ENCODE measurements around the gene FAIM2.

FAIM2 gene

DNA sequence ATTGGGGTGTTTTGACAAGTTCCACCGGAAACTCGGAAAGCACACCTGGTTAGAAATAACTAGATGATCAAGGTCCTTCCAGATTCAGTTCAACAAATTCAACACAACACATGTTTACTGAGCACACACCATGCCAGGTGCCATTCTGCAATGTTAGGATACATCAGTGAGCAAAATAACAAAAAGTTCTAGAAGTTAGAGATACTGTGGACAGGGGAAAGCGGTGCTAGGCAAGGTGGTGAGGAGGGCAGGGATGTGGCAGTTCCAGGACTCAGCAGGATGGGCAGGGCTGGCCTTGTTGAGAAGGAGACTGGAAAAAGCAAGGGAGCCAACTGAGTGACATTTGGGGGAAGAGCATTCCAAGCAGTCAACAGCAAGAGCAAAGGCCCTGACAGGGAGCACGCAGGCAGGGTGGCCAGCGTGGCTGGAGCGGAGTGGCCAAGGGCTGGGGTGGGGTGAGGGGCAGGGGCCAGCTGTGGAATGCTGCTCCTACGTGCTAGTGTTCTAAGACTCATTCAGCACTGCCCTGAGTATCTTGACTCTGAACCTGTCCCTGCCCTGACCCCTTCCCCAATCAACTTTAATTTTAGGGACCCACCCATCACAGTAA is 19.4 kb upstream of the FAIM2 start:
- no peak overlapping the region for H3K4me3 ChIP-seq (ENCODE audit: low read depth in 1 of 2, low read length in 2 of 2)
- peaks cover 0 to 5% of the 10 kb centered on the region in 2 donors for H3K4me1 ChIP-seq (ENCODE audit: control insufficient read depth in 1 of 2, insufficient read depth in 2 of 2, low read length in 2 of 2)
- no peaks in the 10 kb centered on the region for H3K27me3 ChIP-seq (ENCODE audit: low read depth, low read length)
- no peak overlapping the region for H3K27ac ChIP-seq (ENCODE audit: low read length)
- no peaks in the 10 kb centered on the region for H3K36me3 ChIP-seq (ENCODE audit: control insufficient read depth in 1 of 2, insufficient read depth in 2 of 2, low read length in 2 of 2)
- no peaks in the 10 kb centered on the region for H3K9me3 ChIP-seq (ENCODE audit: control insufficient read depth in 1 of 2, low read length in 2 of 2)

DNA sequence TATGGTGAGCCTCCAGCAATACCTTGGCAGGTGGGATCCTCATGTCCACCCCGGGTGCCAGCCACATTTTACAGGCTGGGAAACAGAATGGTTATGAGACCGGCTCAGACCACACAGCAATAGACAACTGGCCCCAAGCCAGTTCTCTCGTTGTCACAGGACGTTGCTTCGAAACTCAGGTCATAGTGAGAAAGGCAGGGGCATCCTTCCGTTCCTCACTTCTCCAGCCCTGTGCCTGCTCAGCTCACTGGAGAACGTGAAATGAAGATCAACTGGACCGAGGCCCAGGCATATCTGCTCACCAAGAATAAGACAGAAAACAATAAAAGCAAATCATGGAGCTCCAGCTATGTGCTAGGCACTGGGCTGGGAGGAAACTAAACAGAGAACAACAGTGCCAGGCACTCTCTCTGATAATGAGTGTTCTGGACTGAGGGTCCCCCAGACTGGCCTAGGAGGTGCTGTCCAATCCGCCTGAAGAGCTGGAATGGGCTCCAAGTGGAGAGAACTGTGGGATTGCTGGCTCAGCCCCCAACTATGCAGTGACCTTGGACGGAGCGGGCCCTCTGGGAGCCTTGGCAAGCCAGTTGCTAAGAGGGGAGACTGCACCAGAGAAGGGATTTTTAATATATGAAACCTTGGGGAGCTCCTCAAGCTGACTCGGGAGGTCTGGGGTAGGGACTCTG is 18.8 kb upstream of the FAIM2 start:
- Histone ChIP-seq H3K4me1 (ENCODE audit: control insufficient read depth in 1 of 2, insufficient read depth in 2 of 2, low read length in 2 of 2) (peaks cover 0 to 5% of the 10 kb centered on the region in 2 donors), H3K4me3 (ENCODE audit: low read depth in 1 of 2, low read length in 2 of 2) (no peak overlapping the region), H3K27ac (ENCODE audit: low read length) (no peak overlapping the region), H3K36me3 (ENCODE audit: control insufficient read depth in 1 of 2, insufficient read depth in 2 of 2, low read length in 2 of 2) (no peaks in the 10 kb centered on the region), H3K9me3 (ENCODE audit: control insufficient read depth in 1 of 2, low read length in 2 of 2) (no peaks in the 10 kb centered on the region), H3K27me3 (ENCODE audit: low read depth, low read length) (no peaks in the 10 kb centered on the region)

DNA sequence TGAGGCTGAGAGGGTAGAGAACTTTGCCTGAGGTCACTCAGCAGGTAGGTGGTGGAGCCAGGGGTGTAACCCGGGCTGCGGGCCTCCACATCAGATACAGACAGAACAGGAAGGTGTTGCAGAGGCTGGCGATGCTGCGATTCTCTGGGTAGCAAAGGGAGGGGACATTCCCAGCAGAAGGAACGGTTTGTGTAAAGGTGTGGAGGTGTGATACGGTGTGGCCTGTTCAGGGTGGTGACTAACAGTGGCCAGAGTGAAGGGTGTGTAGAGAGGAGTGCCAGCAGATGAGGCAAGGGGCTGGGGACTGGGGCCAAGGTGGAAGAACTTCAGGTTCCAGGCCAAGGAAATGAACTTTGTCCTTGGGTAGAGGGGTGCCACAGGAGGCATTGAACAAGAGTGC is 18.2 kb upstream of the FAIM2 start:
- H3K9me3 ChIP-seq (ENCODE audit: control insufficient read depth in 1 of 2, low read length in 2 of 2), result no peaks in the 10 kb centered on the region
- no peaks in the 10 kb centered on the region for H3K27me3 ChIP-seq (ENCODE audit: low read depth, low read length)
- H3K36me3 ChIP-seq (ENCODE audit: control insufficient read depth in 1 of 2, insufficient read depth in 2 of 2, low read length in 2 of 2), result no peaks in the 10 kb centered on the region
- H3K4me1 ChIP-seq (ENCODE audit: control insufficient read depth in 1 of 2, insufficient read depth in 2 of 2, low read length in 2 of 2), result peaks cover 0 to 5% of the 10 kb centered on the region in 2 donors
- no peak overlapping the region for H3K27ac ChIP-seq (ENCODE audit: low read length)
- no peak overlapping the region for H3K4me3 ChIP-seq (ENCODE audit: low read depth in 1 of 2, low read length in 2 of 2)

DNA sequence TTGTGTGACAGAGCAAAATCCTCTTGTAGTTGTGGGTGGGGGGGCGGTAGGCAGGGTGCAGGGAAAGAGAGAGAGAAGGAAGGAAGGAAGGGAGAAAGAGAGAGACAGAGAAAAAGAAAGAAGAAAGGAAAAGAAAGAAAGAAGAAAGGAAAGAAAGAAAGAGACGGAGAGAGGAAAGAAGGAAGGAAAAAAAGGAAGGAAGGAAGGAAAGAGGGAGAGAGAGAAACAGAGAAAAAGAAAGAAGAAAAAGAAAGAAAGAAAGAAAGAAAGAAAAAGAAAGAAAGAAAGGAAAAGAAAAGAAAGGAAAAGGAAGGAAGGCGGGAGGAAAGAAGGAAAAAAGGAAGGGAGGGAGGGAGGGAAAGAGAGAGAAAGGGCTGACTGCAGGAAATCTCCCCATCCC is 17.6 kb upstream of the FAIM2 start:
- no peak overlapping the region for H3K27ac ChIP-seq (ENCODE audit: low read length)
- H3K9me3 ChIP-seq (ENCODE audit: control insufficient read depth in 1 of 2, low read length in 2 of 2), result no peaks in the 10 kb centered on the region
- H3K36me3 ChIP-seq (ENCODE audit: control insufficient read depth in 1 of 2, insufficient read depth in 2 of 2, low read length in 2 of 2), result no peaks in the 10 kb centered on the region
- no peaks in the 10 kb centered on the region for H3K27me3 ChIP-seq (ENCODE audit: low read depth, low read length)
- no peak overlapping the region for H3K4me3 ChIP-seq (ENCODE audit: low read depth in 1 of 2, low read length in 2 of 2)
- H3K4me1 ChIP-seq (ENCODE audit: control insufficient read depth in 1 of 2, insufficient read depth in 2 of 2, low read length in 2 of 2), result peaks cover 0 to 5% of the 10 kb centered on the region in 2 donors

DNA sequence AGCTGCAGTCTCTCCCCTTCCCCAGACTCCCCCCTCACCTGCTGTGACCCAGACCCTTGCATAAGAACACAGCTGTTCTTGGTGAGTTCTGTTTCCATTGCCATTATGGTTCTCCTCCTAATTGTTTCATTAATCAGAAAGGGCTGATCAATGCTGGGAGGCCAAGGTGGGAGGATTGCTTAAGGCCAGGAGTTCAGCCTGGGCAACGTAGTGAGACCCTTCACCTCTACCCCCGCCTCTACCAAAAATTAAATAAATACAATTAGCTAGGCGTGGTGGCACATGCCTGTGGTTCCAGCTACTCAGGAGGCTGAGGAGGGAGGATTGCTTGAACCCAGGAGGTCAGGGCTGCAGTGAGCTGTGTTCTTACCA is 17.2 kb upstream of the FAIM2 start:
- Histone ChIP-seq H3K4me1 (ENCODE audit: control insufficient read depth in 1 of 2, insufficient read depth in 2 of 2, low read length in 2 of 2) (peaks cover 0 to 5% of the 10 kb centered on the region in 2 donors), H3K36me3 (ENCODE audit: control insufficient read depth in 1 of 2, insufficient read depth in 2 of 2, low read length in 2 of 2) (no peaks in the 10 kb centered on the region), H3K27ac (ENCODE audit: low read length) (no peak overlapping the region), H3K9me3 (ENCODE audit: control insufficient read depth in 1 of 2, low read length in 2 of 2) (no peaks in the 10 kb centered on the region), H3K27me3 (ENCODE audit: low read depth, low read length) (no peaks in the 10 kb centered on the region), H3K4me3 (ENCODE audit: low read depth in 1 of 2, low read length in 2 of 2) (no peak overlapping the region)

DNA sequence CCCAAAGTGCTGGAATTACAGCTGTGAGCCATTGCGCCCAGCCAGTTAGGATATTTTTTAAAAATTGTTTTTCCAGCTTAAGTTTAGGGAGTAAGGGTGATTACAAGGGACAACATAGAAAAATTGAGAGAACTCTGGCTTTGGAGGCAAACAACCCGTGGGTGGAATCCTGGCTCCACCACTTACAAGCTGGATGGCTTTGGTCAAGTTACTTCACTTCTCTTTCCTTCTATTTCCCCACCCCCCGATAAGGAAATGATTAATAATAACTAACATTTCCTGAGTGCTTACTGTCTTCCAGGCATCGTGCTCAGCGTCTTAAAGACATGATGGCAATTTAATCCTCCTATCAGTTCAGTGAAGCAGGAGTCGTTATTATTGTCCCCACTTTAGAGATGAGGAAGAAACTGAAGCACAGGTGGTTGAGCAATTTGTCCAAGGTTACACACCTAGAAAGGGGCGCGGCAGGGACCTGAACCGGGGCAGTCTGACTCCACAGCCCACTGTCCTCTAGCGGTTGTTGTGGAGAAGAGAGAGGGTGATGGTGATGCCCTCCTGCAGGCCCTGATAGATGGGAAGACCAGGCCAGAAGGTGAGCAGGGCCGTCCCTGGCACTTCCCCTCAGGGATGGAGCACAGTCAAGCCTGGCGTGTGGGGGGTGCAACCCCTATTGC is 16.7 kb upstream of the FAIM2 start:
- Histone ChIP-seq H3K4me1 (ENCODE audit: control insufficient read depth in 1 of 2, insufficient read depth in 2 of 2, low read length in 2 of 2) (peaks cover 0 to 5% of the 10 kb centered on the region in 2 donors), H3K9me3 (ENCODE audit: control insufficient read depth in 1 of 2, low read length in 2 of 2) (no peaks in the 10 kb centered on the region), H3K27ac (ENCODE audit: low read length) (no peak overlapping the region), H3K36me3 (ENCODE audit: control insufficient read depth in 1 of 2, insufficient read depth in 2 of 2, low read length in 2 of 2) (no peaks in the 10 kb centered on the region), H3K27me3 (ENCODE audit: low read depth, low read length) (no peaks in the 10 kb centered on the region), H3K4me3 (ENCODE audit: low read depth in 1 of 2, low read length in 2 of 2) (no peak overlapping the region)

DNA sequence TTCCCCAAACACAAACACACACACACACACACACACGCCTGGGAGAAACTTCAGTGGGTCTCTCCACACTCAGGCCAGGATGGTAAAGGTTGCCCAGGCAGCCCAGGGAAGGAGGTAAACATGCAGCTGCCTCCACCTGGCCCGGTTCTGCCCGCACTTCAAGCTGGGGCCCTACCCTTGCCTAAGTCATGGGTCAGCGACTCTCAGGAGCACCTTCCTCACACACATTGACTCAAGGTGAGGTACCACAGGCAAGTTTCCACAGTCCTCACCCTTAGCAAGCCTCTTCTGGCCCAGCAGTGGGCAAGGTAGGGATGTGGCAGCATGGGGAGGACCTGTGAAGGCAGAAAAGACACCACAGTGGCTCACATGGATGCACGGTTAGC is 14.1 kb upstream of the FAIM2 start:
- no peaks in the 10 kb centered on the region for H3K9me3 ChIP-seq (ENCODE audit: control insufficient read depth in 1 of 2, low read length in 2 of 2)
- no peaks in the 10 kb centered on the region for H3K27me3 ChIP-seq (ENCODE audit: low read depth, low read length)
- peaks cover 0 to 5% of the 10 kb centered on the region in 2 donors for H3K4me1 ChIP-seq (ENCODE audit: control insufficient read depth in 1 of 2, insufficient read depth in 2 of 2, low read length in 2 of 2)
- H3K4me3 ChIP-seq (ENCODE audit: low read depth in 1 of 2, low read length in 2 of 2), result no peak overlapping the region
- no peaks in the 10 kb centered on the region for H3K36me3 ChIP-seq (ENCODE audit: control insufficient read depth in 1 of 2, insufficient read depth in 2 of 2, low read length in 2 of 2)
- no peak overlapping the region for H3K27ac ChIP-seq (ENCODE audit: low read length)

DNA sequence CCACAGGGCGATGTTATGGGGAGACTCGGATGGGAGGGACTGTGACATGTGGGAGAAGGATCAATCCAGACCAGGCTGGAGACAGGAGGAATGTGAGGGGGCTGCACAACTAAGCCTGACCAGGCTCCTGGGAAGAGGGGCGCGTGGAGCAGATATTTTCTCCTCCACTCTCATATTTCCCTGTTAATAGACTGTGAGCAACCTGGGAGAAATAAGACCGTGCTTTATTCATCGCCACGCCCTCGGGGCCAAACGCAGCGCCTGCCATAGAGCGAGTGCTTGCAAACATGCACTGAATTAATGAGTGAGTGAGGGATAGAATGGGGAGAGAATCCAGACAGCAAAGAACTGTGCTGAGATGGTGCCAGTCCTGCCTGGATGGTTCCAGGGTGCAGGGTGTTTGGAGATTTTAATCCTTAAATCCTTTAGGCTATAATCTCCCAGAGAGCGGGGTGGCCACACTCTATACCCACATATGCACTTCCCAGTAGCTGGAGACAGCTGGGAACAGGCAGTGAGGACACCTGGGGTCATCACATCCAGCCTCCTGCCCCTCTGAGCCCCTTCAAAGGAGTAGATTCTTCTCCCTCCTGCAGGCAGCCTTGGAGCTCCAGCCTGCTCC is 13.6 kb upstream of the FAIM2 start:
- H3K27ac ChIP-seq (ENCODE audit: low read length), result no peak overlapping the region
- H3K4me1 ChIP-seq (ENCODE audit: control insufficient read depth in 1 of 2, insufficient read depth in 2 of 2, low read length in 2 of 2), result peaks cover 0 to 5% of the 10 kb centered on the region in 2 donors
- no peaks in the 10 kb centered on the region for H3K36me3 ChIP-seq (ENCODE audit: control insufficient read depth in 1 of 2, insufficient read depth in 2 of 2, low read length in 2 of 2)
- no peaks in the 10 kb centered on the region for H3K27me3 ChIP-seq (ENCODE audit: low read depth, low read length)
- H3K4me3 ChIP-seq (ENCODE audit: low read depth in 1 of 2, low read length in 2 of 2), result no peak overlapping the region
- no peaks in the 10 kb centered on the region for H3K9me3 ChIP-seq (ENCODE audit: control insufficient read depth in 1 of 2, low read length in 2 of 2)

DNA sequence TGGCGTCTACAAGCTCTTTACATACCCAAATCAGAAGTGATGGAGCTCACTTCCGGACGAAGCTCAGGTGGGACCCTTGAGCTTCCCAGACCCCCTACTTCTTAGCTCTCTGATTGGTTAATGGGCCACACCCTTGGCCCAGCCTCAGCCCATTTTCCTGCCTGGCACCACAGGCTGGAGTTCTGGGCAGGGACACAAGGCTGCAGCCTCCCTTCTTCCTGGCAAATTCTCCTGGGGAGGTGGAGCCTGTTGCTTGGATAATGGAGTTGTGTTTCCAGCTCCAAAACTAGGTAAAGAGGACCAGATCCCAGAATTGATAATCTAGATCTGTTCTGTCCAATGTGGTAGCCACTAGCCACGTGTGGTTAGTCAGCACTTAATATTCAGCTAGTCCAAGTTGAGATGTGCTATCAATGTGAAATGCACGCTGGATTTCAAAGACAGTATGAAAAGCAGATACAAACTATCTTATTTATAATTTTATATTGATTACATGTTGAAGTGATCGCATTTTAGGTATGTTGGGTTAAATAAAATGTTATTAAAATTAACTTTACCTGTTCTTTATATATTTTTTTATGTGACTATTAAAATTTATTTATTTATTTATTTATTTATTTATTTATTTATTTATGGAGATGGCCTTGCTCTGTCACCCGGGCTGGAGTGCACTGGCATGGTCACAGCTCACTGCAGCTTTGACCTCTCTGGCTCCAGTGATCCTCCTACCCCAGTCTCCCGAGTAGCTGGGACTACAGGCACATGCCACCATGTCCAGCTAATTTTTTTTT is 12.6 kb upstream of the FAIM2 start:
- no peaks in the 10 kb centered on the region for H3K36me3 ChIP-seq (ENCODE audit: control insufficient read depth in 1 of 2, insufficient read depth in 2 of 2, low read length in 2 of 2)
- H3K27ac ChIP-seq (ENCODE audit: low read length), result no peak overlapping the region
- H3K27me3 ChIP-seq (ENCODE audit: low read depth, low read length), result no peaks in the 10 kb centered on the region
- no peaks in the 10 kb centered on the region for H3K4me1 ChIP-seq (ENCODE audit: control insufficient read depth in 1 of 2, insufficient read depth in 2 of 2, low read length in 2 of 2)
- no peak overlapping the region for H3K4me3 ChIP-seq (ENCODE audit: low read depth in 1 of 2, low read length in 2 of 2)
- H3K9me3 ChIP-seq (ENCODE audit: control insufficient read depth in 1 of 2, low read length in 2 of 2), result no peaks in the 10 kb centered on the region

DNA sequence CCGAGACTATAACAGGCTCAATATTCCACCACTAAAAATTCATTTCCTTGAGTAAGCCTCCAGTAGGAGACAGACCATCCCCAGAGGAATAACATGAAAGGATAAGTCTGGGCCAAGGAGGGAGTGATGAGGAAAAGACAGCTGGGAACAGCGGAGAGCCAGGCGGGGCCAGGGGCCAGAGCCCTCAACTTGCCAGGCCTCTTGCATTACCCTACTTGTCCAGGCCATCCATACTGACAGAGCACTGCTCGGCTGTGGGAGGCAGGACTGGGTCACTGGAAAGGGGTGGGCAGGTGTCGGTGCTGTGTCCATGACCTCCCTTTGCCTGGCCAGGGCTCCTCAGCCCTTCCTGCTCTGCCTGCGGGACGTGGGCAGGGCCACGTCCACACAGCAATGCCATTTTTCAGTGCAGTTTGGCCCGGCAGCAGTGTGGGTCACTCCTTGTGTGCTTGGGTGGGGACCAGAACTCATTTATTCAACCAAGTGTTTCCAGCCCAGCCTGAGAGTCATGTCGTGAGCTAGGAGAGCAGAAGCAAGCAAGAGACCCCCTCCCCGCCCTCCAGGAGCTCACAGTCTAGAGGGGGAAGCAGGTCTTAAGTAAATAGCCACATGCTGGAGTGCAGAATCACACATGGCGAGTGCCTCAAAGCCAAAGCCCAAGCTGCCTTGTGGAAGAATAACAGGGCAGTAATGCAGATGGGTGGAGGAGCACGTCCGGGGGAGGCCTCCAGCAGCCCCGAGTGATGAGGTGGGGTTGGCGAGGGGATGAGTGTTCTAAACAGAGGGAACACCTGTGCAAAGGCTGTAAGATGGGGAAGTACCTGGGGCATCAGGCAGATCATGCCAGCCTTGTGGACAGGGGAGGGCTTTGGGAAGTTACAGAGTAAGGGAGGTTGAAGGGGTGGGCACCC is 8.9 kb upstream of the FAIM2 start:
- Histone ChIP-seq H3K9me3 (ENCODE audit: control insufficient read depth in 1 of 2, low read length in 2 of 2) (no peaks in the 10 kb centered on the region), H3K27me3 (ENCODE audit: low read depth, low read length) (no peaks in the 10 kb centered on the region), H3K27ac (ENCODE audit: low read length) (no peak overlapping the region), H3K36me3 (ENCODE audit: control insufficient read depth in 1 of 2, insufficient read depth in 2 of 2, low read length in 2 of 2) (no peaks in the 10 kb centered on the region), H3K4me1 (ENCODE audit: control insufficient read depth in 1 of 2, insufficient read depth in 2 of 2, low read length in 2 of 2) (no peaks in the 10 kb centered on the region), H3K4me3 (ENCODE audit: low read depth in 1 of 2, low read length in 2 of 2) (no peak overlapping the region)
